Measurements from ENCODE around the gene SIX4. TPM values are rescaled to one million over a fixed set of nuclear protein-coding genes. Genes with fewer than 3 reads are reported as not detected.

The SIX4 gene
- total and polyA plus RNA-seq, 10 of the 15 experiments (the other 5 are each of a cell fraction or from before 2014, with no cell fraction given), result 0.04 to 0.26 (median 0.06) TPM; not detected in 5

DNA sequence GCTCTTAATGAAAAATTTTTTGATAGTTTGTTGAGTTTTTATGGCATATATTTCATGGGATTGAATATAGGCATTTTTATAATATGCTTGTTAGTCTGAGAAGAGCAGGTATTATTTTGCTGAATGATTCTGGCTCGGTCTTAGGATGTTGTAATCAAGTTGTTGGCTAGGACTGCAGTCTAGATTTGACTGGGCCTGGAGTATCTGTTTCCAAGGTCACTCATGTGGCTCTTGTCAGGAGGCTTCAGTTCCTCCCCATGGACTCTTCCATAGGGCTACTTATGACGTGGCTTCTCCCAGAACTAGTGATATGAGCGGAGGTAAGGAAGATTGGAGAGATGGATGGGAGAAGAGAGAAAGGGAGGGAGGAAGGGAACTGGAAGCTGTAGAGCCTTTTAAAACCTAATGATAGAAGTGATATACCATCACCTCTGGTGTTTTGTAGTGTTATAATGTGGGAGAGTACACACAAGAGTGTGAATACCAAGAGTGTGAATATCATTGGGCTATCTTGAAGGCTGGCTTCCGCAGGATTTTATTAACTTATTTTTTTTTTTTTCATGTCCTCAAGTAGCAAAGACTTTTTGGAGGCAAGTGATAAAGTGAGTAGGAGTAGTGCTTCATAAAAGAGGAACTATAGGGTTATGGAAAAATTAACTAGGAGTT lies 14.8 kb upstream of the SIX4 start (continued):
- TF ChIP-seq ZBTB40 (IDR thresholded peaks at IDR 0.05; ENCODE audit: borderline replicate concordance) (no peak), MYB (IDR thresholded peaks at IDR 0.05; ENCODE audit: borderline replicate concordance, low read depth, low read length) (no peak), RBBP5 (conservative IDR thresholded peaks at IDR 0.05) (no peak), NR2C1 (IDR thresholded peaks at IDR 0.05) (no peak), HSF1 (IDR thresholded peaks at IDR 0.05; ENCODE audit: low read depth, low read length) (no peak), E2F4 (IDR thresholded peaks at IDR 0.05; ENCODE audit: low read depth, low read length) (no peak), NBN (IDR thresholded peaks at IDR 0.05) (no peak), POLR2AphosphoS5 (IDR thresholded peaks at IDR 0.05; ENCODE audit: low read length) (no peak)

Measured in GM12878 (cell line).